H7 (cell line): ENCODE data around the gene OAS3. TPM values are rescaled to one million over a fixed set of nuclear protein-coding genes. Genes with fewer than 3 reads are reported as not detected.

Experiments used
- DNase-seq: peaks from one replicate; pipeline ENCODE4 v3.0.0; 2012
- H3K27me3 ChIP-seq: 2 replicates; pipeline ENCODE4 v1.6.0; 2011; ENCODE audit warnings: mild to moderate bottlenecking, low read length; ENCODE audit not compliant: control insufficient read depth, insufficient read depth
- H3K36me3 ChIP-seq: replicated peaks from 2 replicates; pipeline ENCODE4 v1.5.1; 2011; ENCODE audit warnings: low read length; ENCODE audit not compliant: control insufficient read depth, insufficient read depth
- H3K4me3 ChIP-seq: 2 replicates; pipeline ENCODE4 v1.5.1; 2011; ENCODE audit warnings: low read depth, mild to moderate bottlenecking, control low read depth, low read length, moderate library complexity; ENCODE audit not compliant: insufficient read depth
- total RNA-seq: library from RNA; depleted of rRNA; stranded (reverse); fragments of >200 nt; shearing (Covaris generic); gene quantifications from 2 replicates; pipeline ENCODE4 v1.2.3, GENCODE V29; 2014

The OAS3 gene
- total RNA-seq, 1 experiment from 2014 or later, result 0.21 TPM

DNA sequence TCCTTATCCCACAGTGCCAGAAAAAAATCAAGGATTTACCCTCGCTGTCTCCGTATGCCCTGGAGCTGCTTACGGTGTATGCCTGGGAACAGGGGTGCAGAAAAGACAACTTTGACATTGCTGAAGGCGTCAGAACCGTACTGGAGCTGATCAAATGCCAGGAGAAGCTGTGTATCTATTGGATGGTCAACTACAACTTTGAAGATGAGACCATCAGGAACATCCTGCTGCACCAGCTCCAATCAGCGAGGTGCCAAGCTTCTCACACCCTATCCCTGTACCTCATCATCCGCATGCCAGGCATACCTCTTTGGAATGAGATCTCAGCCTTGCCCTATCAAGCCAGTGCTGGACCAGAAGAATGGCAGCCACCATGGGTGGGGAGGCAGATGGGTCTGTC lies 59.2 kb downstream of the OAS3 start:
- Histone ChIP-seq H3K27me3 (no peaks in the 10 kb centered on the region), H3K4me3 (no peak overlapping the region), H3K36me3 (no peaks in the 10 kb centered on the region)
- no peak for DNase-seq

DNA sequence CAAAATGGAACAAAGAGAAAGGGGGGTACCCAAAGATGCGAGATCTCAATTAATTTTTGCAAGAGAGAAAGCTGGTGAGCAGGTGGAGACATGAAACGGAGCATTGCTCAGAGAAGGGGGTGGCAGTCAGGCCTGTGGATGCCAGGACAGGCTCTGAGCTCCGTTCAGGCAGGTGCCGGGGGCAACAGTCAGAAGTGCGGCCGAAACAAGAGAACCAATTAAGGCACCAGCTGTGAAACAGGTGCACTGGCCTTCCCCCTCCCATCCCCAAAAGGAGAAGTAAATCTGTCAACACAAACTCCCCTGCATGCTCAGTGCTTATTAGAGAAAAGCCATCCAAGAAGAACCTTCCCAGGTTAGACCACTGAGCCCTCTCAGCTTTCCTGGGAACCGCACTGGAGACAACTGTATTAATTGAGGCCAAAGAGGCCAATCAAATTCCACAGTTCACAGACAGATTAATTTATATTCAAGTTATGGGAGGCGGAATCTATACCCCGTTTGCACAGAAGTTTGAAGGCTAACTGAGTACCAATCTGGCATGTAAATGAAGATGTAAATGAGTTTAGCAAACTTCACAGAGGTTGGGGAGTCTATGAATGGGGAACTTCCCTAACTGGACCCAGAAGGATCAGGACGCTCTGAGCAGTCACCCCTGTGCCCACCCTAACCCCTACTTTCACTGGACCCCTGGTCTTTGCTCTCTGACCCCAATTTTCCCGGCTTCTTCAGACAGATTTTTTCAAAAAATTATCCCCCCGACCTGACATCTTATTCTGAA lies 60.9 kb downstream of the OAS3 start:
- no peaks in the 10 kb centered on the region for H3K36me3 ChIP-seq
- DNase-seq, result no peak

GRCh38 chr12:113000433-113000832 lies 62.2 kb downstream of the OAS3 start:
- DNase-seq, result no peak
- Histone ChIP-seq H3K27me3 (no peaks in the 10 kb centered on the region), H3K36me3 (no peaks in the 10 kb centered on the region), H3K4me3 (no peak overlapping the region)

More for the DNA sequence above, 60.9 kb downstream of the OAS3 start:
- H3K27me3 ChIP-seq, result no peaks in the 10 kb centered on the region
- H3K4me3 ChIP-seq, result no peak overlapping the region

GRCh38 chr12:113002155-113002554 lies 63.9 kb downstream of the OAS3 start:
- no peaks in the 10 kb centered on the region for H3K36me3 ChIP-seq
- no peak for DNase-seq
- no peak overlapping the region for H3K4me3 ChIP-seq
- H3K27me3 ChIP-seq, result no peaks in the 10 kb centered on the region

GRCh38 chr12:113002676-113003075 lies 64.4 kb downstream of the OAS3 start:
- H3K27me3 ChIP-seq, result peaks cover under 1% of the 10 kb centered on the region; the same call in 1 of the 2 replicates
- H3K4me3 ChIP-seq, result no peak overlapping the region
- no peak for DNase-seq
- H3K36me3 ChIP-seq, result no peaks in the 10 kb centered on the region

DNA sequence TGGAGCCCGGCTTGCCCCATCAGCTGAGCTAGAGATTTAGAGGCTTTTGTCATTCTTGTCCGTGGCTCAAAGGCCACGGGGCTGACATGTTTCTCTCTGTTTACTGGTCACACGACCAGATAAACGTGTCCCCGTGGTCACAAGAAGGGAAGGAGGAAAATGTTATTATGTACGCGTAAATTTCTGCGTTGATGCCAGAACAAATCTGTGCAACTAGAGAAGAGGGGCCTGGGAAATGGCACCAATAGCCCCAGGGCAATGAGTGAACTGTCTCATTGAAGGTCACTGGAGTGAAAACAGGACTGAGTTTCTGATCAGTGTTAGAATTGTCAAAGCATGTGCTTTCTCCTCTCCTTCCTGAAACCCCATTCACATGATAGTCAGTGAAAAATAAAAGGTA lies 65.4 kb downstream of the OAS3 start:
- Histone ChIP-seq H3K4me3 (no peak overlapping the region), H3K27me3 (peaks cover 2% of the 10 kb centered on the region; the same call in 1 of the 2 replicates), H3K36me3 (no peaks in the 10 kb centered on the region)
- no peak for DNase-seq

DNA sequence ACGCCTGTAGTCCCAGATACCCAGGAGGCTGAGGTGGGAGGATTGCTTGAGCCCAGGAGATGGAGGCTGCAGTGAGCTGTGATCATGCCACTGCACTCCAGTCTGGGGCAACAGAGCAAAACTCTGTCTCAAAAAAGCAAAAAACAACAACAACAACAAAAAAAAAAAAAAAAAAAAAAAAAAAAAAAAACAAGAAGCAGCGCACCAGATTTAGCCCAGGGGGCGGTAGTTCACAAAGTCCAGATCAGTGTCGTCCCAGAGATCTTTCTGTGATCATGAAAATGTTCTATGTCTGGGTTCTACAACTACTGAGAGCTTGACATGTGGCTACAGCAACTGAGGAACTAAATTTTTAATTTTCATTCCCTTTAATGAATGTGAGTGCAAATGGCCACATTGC lies 67.5 kb downstream of the OAS3 start:
- peak; percentile 47 for DNase-seq
- peaks cover 2% of the 10 kb centered on the region; the same call in 1 of the 2 replicates for H3K27me3 ChIP-seq
- no peaks in the 10 kb centered on the region for H3K36me3 ChIP-seq
- H3K4me3 ChIP-seq, result no peak overlapping the region

DNA sequence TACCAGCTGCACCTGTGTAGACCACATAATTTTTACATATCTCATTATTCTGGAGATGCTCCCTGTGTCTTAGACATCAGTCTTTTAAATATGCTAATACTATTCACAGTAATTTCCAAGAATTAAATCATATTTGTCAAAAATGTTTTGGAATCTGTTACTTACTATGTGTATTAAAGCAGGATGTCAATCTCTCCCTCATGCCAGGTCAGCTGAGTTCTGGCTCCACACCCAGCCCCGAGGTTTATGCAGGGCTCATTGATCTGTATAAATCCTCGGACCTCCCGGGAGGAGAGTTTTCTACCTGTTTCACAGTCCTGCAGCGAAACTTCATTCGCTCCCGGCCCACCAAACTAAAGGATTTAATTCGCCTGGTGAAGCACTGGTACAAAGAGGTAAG lies 67.9 kb downstream of the OAS3 start:
- H3K36me3 ChIP-seq, result no peaks in the 10 kb centered on the region
- DNase-seq, result no peak
- H3K27me3 ChIP-seq, result peaks cover 2% of the 10 kb centered on the region; the same call in 1 of the 2 replicates
- H3K4me3 ChIP-seq, result no peak overlapping the region

GRCh38 chr12:113006641-113007040 lies 68.4 kb downstream of the OAS3 start:
- Histone ChIP-seq H3K27me3 (peaks cover 2% of the 10 kb centered on the region; the same call in 1 of the 2 replicates), H3K36me3 (no peaks in the 10 kb centered on the region), H3K4me3 (no peak overlapping the region)
- DNase-seq, result no peak

DNA sequence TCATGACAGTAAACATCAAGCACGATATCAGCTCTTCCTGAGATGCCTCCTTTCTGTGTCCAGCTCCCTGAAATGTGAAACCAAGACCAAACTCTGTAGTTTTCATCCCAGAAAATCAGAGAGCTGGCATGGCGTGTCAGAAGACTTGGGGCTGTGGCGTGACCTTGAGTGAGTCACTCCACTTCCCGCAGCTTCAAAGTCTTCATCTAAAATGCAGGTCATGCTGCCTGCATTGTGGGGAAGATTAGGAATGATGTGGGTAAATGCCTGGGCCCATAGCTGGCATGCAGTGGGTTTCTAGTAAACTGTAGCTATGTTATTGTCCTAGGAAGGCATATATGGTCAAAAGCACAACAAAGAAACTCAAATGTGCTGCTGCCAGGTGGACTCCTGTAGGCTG lies 68.9 kb downstream of the OAS3 start:
- Histone ChIP-seq H3K36me3 (no peaks in the 10 kb centered on the region), H3K4me3 (no peak overlapping the region), H3K27me3 (peaks cover 2% of the 10 kb centered on the region; the same call in 1 of the 2 replicates)
- DNase-seq, result no peak

DNA sequence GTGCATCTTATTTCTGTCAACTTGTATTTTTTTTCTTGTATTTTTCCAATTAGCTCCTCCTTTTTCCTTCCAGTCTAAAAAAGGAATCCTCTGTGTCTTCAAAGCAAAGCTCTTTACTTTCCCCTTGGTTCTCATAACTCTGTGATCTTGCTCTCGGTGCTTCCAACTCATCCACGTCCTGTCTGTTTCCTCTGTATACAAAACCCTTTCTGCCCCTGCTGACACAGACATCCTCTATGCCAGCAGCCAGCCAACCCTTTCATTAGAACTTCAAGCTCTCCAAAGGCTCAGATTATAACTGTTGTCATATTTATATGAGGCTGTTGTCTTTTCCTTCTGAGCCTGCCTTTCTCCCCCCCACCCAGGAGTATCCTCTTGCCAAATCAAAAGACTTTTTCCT lies 72.4 kb downstream of the OAS3 start:
- no peak overlapping the region for H3K4me3 ChIP-seq
- peaks cover 2% of the 10 kb centered on the region; the same call in 1 of the 2 replicates for H3K27me3 ChIP-seq
- no peak for DNase-seq
- H3K36me3 ChIP-seq, result no peaks in the 10 kb centered on the region

- Histone ChIP-seq H3K27me3 (no peaks in the 10 kb centered on the region), H3K4me3 (no peak overlapping the region), H3K36me3 (no peaks in the 10 kb centered on the region)
- DNase-seq, result no peak
These were observed 76.3 kb downstream of the OAS3 start for GRCh38 chr12:113014565-113014964.

- no peak for DNase-seq
- H3K4me3 ChIP-seq, result no peak overlapping the region
- no peaks in the 10 kb centered on the region for H3K36me3 ChIP-seq
- H3K27me3 ChIP-seq, result no peaks in the 10 kb centered on the region; the same call in 1 of the 2 replicates
These were observed 78.5 kb downstream of the OAS3 start for GRCh38 chr12:113016796-113017195.

DNA sequence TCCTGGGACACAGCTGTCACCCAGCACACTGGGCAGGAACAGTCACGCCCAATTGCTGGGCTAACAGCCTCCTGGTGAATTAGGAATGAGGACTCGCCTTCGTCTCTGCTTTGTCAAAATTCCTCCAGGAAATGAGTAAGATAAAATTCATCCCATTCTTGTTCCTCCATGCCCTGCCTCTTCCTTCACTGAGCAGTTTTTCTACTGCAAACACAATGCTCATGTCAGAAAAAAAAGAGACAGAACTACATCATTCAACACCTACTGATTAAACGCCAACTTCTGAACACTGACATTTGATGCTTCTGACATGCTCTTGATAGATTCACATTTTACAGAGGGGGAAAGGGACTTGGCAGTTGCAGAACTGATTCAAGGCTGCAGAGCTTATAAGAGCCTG lies 80.8 kb downstream of the OAS3 start:
- no peak overlapping the region for H3K4me3 ChIP-seq
- DNase-seq, result no peak
- no peaks in the 10 kb centered on the region; the same call in 1 of the 2 replicates for H3K27me3 ChIP-seq
- no peaks in the 10 kb centered on the region for H3K36me3 ChIP-seq

- Histone ChIP-seq H3K27me3 (no peaks in the 10 kb centered on the region; the same call in 1 of the 2 replicates), H3K4me3 (no peak overlapping the region), H3K36me3 (no peaks in the 10 kb centered on the region)
- DNase-seq, result no peak
These were observed 83.2 kb downstream of the OAS3 start for GRCh38 chr12:113021500-113021899.
